NB4 (cell line): Measurements from ENCODE around the gene HOMEZ.
"Not testable (repeated sequence)": the region's sequence is repeated elsewhere in the genome, so short reads cannot be mapped to it uniquely, and the experiment has no call there.

Experiments used
- DNase-seq: peaks from one replicate; pipeline ENCODE4 v3.0.0; 2010; ENCODE audit warnings: low read depth
- H3K4me3 ChIP-seq: one replicate; pipeline ENCODE4 v1.5.1; 2011; ENCODE audit warnings: mild to moderate bottlenecking, low read depth, low read length, moderate library complexity
- MYC ChIP-seq: IDR thresholded peaks from 2 replicates; pipeline ENCODE4 v1.6.1; 2011; ENCODE audit warnings: low read depth, low read length
- POLR2A ChIP-seq: IDR thresholded peaks from 2 replicates; pipeline ENCODE4 v1.6.1; 2011; ENCODE audit warnings: mild to moderate bottlenecking; ENCODE audit not compliant: insufficient read length; ENCODE audit errors: extremely low read depth
- TF ChIP-seq, protein P1 (sequence below): IDR thresholded peaks from one replicate; pipeline ENCODE4 v1.5.1; 2012; ENCODE audit warnings: low read depth, low read length
- TF ChIP-seq, protein P2 (sequence below): IDR thresholded peaks from 2 replicates; pipeline ENCODE4 v1.6.1; 2011; ENCODE audit warnings: low read depth, low read length

HOMEZ gene

DNA sequence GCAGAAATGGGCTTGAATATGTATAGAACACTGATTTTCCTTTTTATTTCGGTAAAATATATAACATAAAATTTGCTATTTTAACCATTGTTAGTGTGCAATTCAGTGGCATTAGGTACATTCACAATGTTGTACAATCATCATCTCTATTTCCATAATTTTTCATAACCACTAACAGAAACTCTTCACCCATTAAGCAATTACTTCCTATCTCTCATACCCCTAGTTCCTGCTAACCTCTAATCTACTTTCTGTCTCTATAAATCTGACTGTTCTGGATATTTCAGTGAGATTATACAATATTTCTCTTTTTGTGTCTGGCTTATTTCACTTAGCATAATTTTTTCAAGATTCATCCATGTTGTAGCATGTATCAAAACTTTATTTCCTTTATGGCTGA lies 57.1 kb downstream of the HOMEZ start:
- no peak overlapping the region for H3K4me3 ChIP-seq
- TF ChIP-seq, protein P1, sequence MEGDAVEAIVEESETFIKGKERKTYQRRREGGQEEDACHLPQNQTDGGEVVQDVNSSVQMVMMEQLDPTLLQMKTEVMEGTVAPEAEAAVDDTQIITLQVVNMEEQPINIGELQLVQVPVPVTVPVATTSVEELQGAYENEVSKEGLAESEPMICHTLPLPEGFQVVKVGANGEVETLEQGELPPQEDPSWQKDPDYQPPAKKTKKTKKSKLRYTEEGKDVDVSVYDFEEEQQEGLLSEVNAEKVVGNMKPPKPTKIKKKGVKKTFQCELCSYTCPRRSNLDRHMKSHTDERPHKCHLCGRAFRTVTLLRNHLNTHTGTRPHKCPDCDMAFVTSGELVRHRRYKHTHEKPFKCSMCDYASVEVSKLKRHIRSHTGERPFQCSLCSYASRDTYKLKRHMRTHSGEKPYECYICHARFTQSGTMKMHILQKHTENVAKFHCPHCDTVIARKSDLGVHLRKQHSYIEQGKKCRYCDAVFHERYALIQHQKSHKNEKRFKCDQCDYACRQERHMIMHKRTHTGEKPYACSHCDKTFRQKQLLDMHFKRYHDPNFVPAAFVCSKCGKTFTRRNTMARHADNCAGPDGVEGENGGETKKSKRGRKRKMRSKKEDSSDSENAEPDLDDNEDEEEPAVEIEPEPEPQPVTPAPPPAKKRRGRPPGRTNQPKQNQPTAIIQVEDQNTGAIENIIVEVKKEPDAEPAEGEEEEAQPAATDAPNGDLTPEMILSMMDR = no peak
- TF ChIP-seq MYC (no peak), POLR2A (no peak)
- TF ChIP-seq, protein P2, sequence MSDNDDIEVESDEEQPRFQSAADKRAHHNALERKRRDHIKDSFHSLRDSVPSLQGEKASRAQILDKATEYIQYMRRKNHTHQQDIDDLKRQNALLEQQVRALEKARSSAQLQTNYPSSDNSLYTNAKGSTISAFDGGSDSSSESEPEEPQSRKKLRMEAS = no peak
- no peak for DNase-seq

DNA sequence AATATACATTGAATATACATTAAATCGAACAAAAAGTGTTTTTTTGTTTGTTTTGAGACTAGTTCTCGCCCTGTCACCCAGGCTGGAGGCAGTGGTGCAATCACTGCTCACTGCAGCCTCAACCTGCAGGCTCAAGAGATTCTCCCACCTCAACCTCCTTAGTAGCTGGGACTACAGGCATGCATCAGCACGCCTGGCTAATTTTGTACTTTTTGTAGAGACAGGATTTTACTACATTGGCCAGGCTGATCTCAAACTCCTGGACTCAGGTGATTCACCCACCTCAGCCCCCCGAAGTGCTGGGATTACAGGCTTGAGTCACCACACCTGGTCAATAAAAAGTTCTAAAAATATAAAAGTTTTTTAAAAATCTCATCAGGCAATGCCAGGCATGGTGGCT lies 58.4 kb downstream of the HOMEZ start:
- TF ChIP-seq, protein P1 = no peak
- TF ChIP-seq MYC (no peak), POLR2A (no peak)
- TF ChIP-seq, protein P2 = no peak
- no peak overlapping the region for H3K4me3 ChIP-seq
- no peak for DNase-seq

DNA sequence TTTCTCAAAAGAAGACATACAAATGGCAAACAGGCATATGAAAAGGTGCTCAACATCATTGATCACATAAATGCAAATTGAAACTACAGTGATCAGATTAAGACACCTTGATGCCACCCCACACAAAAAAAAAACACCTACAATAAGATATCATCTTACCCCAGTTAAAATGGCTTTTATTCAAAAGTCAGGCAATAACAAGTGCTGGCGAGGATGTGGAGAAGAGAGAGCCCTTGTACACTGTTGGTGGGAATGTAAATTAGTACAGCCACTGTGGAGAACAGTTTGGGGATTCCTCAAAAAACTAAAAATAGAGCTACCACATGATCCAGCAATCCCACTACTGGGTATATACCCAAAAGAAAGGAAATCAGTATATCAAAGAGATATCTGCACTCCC lies 61.0 kb downstream of the HOMEZ start:
- H3K4me3 ChIP-seq, DNase-seq: not testable (repeated sequence)
